ENCODE results near the gene QSOX1. TPM values are rescaled to one million over a fixed set of nuclear protein-coding genes. Genes with fewer than 3 reads are reported as not detected.

Gene QSOX1
- total RNA-seq, 1 experiment from 2014 or later: 69.0 TPM

- intact Hi-C loops (cut with micrococcal nuclease; ENCODE audit: unreplicated experiment): no loop called here
- TF ChIP-seq CTCF (conservative IDR thresholded peaks at IDR 0.05; ENCODE audit: low read depth, low read length) (no peak), EZH2 (IDR thresholded peaks at IDR 0.05; ENCODE audit: borderline replicate concordance, low read depth, low read length, poor library complexity, severe bottlenecking) (no peak)
- Histone ChIP-seq H3K4me1 (ENCODE audit: insufficient read depth, low read length, poor library complexity, severe bottlenecking) (no peaks in the 10 kb centered on the region), H3K27me3 (replicated peaks; ENCODE audit: insufficient read depth, low read depth, low read length, poor library complexity) (no peaks in the 10 kb centered on the region), H3K4me3 (ENCODE audit: low read depth, low read length, poor library complexity, severe bottlenecking) (no peak overlapping the region), H3K27ac (ENCODE audit: low read depth, low read length, poor library complexity, severe bottlenecking) (no peak overlapping the region), H3K9me3 (ENCODE audit: low read depth, low read length, poor library complexity, severe bottlenecking) (no peaks in the 10 kb centered on the region), H3K36me3 (ENCODE audit: insufficient read depth, low read length, poor library complexity, severe bottlenecking) (peaks cover 10% of the 10 kb centered on the region)
- DNase-seq (ENCODE audit: low spot score): no peak
- CTCF ChIA-PET: no interaction called here
- POLR2A ChIA-PET (ENCODE audit: low non-redundant PET): no interaction called here
- no TSS peak for BruUV-seq (replicated peaks)
Measured at GRCh38 chr1:180112984-180113647, 41.6 kb upstream of the QSOX1 start.

GRCh38 chr1:180114396-180114945 is 40.2 kb upstream of the QSOX1 start:
- H3K4me3 ChIP-seq (ENCODE audit: low read depth, low read length, poor library complexity, severe bottlenecking): no peak overlapping the region
- H3K9me3 ChIP-seq (ENCODE audit: low read depth, low read length, poor library complexity, severe bottlenecking): no peaks in the 10 kb centered on the region
- ChIA-PET POLR2A (ENCODE audit: low non-redundant PET) (no interaction called here), CTCF (no interaction called here)
- TF ChIP-seq CTCF (conservative IDR thresholded peaks at IDR 0.05; ENCODE audit: low read depth, low read length) (no peak), EZH2 (IDR thresholded peaks at IDR 0.05; ENCODE audit: borderline replicate concordance, low read depth, low read length, poor library complexity, severe bottlenecking) (no peak)
- no peaks in the 10 kb centered on the region for H3K27me3 ChIP-seq (replicated peaks; ENCODE audit: insufficient read depth, low read depth, low read length, poor library complexity)
- no peak overlapping the region for H3K27ac ChIP-seq (ENCODE audit: low read depth, low read length, poor library complexity, severe bottlenecking)
- DNase-seq (ENCODE audit: low spot score): no peak
- BruUV-seq (replicated peaks): no TSS peak
- no peaks in the 10 kb centered on the region for H3K4me1 ChIP-seq (ENCODE audit: insufficient read depth, low read length, poor library complexity, severe bottlenecking)
- H3K36me3 ChIP-seq (ENCODE audit: insufficient read depth, low read length, poor library complexity, severe bottlenecking): peaks cover 10% of the 10 kb centered on the region
- intact Hi-C loops (cut with micrococcal nuclease; ENCODE audit: unreplicated experiment): no loop called here

- intact Hi-C loops (cut with micrococcal nuclease; ENCODE audit: unreplicated experiment): no loop called here
- Histone ChIP-seq H3K27me3 (replicated peaks; ENCODE audit: insufficient read depth, low read depth, low read length, poor library complexity) (no peaks in the 10 kb centered on the region), H3K9me3 (ENCODE audit: low read depth, low read length, poor library complexity, severe bottlenecking) (no peaks in the 10 kb centered on the region), H3K27ac (ENCODE audit: low read depth, low read length, poor library complexity, severe bottlenecking) (no peak overlapping the region), H3K4me3 (ENCODE audit: low read depth, low read length, poor library complexity, severe bottlenecking) (no peak overlapping the region), H3K36me3 (ENCODE audit: insufficient read depth, low read length, poor library complexity, severe bottlenecking) (peaks cover 5% of the 10 kb centered on the region), H3K4me1 (ENCODE audit: insufficient read depth, low read length, poor library complexity, severe bottlenecking) (no peaks in the 10 kb centered on the region)
- ChIA-PET POLR2A (ENCODE audit: low non-redundant PET) (no interaction called here), CTCF (no interaction called here)
- no peak for DNase-seq (ENCODE audit: low spot score)
- no peak for TF ChIP-seq CTCF (conservative IDR thresholded peaks at IDR 0.05; ENCODE audit: low read depth, low read length)
- TF ChIP-seq EZH2 (IDR thresholded peaks at IDR 0.05; ENCODE audit: borderline replicate concordance, low read depth, low read length, poor library complexity, severe bottlenecking): no peak
- no TSS peak for BruUV-seq (replicated peaks)
Measured at GRCh38 chr1:180116964-180117763, 37.5 kb upstream of the QSOX1 start.
